HG02884 (cell line): ENCODE results near the gene C2.

Experiments used
- ATAC-seq: cut with Tn5 transposase; IDR thresholded peaks from one replicate; pipeline ENCODE4 v1.9.1; 2021; ENCODE audit warnings: mild to moderate bottlenecking, moderate library complexity; ENCODE audit not compliant: unreplicated experiment

C2 gene

DNA sequence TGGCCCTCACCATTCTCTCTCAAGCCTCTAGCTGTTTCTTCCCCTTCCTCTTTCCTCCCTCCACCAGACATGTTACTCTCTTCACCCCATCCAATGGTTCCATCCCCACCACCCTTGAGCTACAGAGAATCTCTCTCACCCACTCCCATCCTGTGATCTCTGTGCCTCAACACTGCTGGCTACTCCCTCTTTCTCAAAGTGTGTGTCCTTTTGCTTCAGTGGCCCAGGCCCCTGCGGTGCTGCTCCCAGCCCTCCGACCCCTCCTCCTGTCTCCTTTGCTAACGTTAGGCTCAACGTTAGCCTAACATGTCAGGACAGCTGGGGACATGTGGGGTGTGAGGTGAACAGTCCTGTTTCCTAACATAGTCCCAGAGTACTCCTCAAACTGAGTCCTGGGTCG lies 25.4 kb downstream of the C2 start:
- no peak for ATAC-seq

GRCh38 chr6:31954511-31954910 lies 27.0 kb downstream of the C2 start:
- ATAC-seq, result no peak

- ATAC-seq, result no peak
Measured at GRCh38 chr6:31956796-31957195, 29.3 kb downstream of the C2 start.

- no peak for ATAC-seq
Measured at GRCh38 chr6:31958412-31958740, 30.9 kb downstream of the C2 start.

DNA sequence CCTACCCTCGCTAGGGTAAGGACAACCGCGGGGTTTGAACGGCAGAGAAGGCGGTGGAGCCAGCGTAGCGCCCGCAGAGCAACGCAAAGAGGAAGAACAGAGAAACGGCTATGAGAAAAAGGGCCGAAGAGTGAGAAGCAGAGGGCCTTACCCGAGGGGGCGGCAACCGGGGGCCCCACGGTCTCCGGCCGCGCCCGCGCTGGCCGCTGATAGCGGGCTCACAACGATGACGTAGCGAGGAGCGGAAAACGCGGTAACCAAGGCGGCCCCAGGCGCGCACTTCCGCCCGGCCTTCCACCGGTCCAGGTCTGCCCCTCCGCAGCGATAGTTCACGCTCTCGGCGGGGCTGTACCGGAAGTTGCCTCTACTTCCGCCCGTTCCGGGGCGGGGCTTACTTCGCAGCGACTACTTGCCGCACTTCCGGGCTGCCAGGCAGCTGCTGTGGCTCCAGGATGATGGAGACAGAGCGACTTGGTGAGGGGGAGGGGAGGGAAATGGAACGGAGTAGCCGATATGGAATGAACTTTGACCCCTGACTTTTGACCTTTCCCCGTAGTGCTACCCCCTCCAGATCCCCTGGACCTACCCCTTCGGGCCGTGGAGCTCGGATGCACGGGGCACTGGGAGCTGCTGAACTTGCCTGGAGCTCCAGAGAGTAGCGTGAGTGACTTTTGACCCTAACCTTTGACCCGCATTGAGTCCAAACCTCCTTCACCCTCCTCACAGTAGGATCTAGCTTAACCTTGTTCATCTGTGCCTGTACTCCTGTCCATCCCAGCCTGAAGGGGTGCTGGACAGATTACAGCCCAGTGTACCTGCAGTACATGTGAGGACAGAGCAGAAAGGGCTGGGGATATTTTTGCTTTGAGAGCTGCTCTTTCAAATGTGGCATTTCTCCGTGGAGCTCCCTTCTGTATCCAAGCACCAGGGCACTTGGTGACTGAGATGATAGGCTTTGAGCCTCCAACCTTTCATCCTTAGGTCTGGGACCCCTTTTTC lies 31.5 kb downstream of the C2 start, which contains the start of the genes NELFE and SKIC2:
Gene NELFE (minus strand): TSS at position 231 of the 999 bp plus-strand sequence. CDS start 525 bp downstream, outside the sequence.
Gene SKIC2 (plus strand): TSS at position 435 of the 999 bp plus-strand sequence. CDS start 18 bp downstream, at position 453.
- ATAC-seq, result peak; percentile 98

DNA sequence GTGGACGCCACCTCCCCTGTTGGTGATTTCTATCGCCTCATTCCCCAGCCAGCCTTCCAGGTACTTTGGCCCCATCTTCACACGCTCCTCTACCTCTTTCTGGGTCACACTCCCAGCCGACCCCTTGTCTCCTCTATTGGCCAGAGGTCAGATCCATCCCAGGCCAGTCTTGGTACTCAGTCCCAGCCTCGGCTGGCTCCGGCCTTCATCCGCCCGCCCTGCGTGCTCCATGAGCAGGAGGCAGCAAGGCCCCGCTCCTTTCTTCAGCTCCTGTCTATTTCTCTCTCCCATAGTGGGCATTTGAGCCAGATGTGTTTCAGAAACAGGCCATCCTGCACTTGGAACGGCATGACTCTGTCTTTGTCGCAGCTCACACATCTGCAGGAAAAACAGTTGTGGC lies 34.1 kb downstream of the C2 start:
- no peak for ATAC-seq

DNA sequence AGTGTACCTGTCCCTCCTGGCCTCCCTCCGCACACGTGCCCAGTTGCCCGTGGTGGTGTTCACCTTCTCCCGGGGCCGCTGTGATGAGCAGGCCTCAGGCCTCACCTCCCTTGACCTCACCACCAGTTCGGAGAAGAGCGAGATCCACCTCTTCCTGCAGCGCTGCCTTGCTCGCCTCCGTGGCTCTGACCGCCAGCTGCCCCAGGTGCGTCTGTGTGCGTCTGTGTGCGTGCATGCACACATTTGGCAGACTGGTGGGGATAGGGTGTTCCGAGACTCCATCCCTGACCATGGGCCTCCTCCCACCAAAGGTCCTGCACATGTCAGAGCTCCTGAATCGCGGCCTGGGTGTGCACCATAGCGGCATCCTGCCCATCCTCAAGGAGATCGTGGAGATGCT lies 36.4 kb downstream of the C2 start:
- ATAC-seq, result no peak

DNA sequence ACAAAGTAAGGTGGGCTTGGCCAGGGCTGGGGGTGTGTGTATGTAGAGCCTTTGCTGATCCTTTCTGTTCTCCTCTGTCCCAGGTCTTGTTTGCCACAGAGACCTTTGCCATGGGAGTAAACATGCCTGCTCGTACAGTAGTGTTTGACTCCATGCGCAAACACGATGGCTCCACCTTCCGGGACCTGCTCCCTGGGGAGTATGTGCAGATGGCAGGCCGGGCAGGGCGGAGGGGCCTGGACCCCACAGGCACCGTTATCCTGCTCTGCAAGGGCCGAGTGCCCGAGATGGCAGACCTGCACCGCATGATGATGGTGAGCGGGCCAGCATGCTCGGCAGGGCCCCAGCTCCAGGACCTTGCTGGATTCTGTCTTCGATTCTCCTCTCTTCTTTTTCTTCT lies 38.2 kb downstream of the C2 start:
- ATAC-seq, result no peak

DNA sequence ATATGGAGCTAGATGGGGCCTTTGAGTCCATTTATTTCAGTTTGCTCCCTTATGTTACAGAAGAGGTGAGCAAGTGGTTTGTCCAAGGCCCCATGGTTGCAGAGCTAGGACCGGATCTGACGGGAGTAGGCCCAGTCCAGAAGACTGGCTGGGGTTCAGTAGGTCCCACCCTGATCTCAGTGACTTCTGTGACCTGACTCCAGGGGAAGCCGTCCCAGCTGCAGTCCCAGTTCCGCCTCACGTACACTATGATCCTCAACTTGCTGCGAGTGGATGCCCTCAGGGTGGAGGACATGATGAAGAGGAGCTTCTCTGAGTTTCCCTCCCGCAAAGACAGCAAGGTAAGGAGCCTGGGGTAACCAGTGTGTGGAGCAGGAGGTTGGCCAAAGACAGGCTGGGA lies 39.0 kb downstream of the C2 start:
- no peak for ATAC-seq

DNA sequence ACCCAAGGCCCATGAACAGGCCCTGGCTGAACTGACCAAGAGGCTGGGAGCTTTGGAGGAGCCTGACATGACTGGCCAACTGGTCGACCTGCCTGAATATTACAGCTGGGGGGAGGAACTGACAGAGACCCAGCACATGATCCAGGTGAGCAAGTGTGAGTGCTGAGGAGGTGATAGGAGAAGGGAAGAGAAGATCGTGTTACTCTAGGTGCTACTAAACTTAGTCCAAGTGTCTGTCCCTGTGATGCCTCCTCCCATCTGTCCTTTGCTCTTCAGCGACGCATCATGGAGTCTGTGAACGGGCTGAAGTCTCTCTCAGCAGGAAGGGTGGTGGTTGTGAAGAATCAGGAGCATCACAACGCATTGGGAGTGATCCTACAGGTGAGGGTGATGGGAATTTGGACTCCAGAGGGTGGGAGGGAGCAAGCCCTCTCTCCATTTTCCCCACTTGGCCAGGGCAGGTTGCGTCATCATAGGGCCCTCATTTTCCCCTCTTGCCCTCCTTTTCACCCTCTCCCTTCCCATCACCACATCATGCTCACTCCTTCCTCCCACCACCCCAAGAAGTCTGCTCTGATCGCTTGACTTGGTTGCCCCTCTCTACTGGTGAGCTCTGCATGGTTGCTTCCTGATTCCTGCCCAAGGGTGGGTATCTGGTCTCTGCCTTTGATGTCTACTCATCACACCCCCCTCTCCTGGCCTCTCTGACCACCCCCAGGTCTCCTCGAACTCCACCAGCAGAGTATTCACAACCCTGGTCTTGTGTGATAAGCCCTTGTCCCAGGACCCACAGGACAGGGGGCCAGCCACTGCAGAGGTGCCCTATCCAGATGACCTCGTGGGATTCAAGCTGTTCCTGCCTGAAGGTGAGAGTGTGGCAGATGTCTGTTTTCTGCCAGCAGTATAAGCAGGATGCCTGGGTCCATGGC lies 39.7 kb downstream of the C2 start:
- ATAC-seq, result no peak

- no peak for ATAC-seq
Measured at GRCh38 chr6:31967926-31968320, 40.4 kb downstream of the C2 start.

- no peak for ATAC-seq
Measured at GRCh38 chr6:31968326-31968725, 40.8 kb downstream of the C2 start.

DNA sequence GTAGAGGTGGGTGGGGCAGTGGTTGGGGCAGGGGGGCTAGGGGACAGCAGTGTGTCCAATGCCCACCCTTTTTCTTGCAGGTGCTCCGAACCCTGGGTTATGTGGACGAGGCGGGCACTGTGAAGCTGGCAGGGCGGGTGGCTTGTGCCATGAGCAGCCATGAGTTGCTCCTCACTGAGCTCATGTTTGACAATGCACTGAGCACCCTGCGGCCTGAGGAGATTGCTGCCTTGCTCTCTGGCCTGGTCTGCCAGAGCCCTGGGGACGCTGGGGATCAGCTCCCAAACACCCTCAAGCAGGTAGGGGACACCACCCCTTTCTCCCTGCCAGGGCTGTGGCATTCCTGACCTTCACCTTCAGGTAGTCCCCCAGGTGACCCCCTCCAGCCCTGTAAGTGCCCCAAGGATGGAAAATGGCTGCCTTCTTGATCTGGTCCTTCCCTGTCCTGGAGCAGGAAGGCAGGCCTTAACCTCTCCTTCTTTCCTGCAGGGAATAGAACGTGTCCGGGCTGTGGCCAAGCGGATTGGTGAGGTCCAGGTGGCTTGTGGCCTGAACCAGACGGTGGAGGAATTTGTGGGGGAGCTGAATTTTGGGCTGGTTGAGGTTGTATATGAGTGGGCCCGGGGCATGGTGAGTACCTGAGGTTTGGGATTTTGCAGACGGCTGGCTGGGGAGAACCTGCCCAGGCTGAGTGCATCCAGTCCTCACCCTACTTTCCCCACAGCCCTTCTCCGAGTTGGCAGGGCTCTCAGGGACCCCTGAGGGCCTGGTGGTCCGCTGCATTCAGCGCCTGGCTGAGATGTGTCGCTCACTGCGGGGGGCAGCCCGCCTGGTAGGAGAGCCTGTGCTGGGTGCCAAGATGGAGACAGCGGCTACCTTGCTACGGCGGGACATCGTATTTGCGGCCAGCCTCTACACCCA lies 41.5 kb downstream of the C2 start:
- ATAC-seq, result no peak

- no peak for ATAC-seq
Measured at GRCh38 chr6:31969712-31970603, 42.4 kb downstream of the C2 start.

GRCh38 chr6:31970604-31971271 lies 43.2 kb downstream of the C2 start:
- ATAC-seq, result no peak

GRCh38 chr6:31971279-31971992 lies 43.9 kb downstream of the C2 start:
- ATAC-seq, result no peak

GRCh38 chr6:31971993-31972708 lies 44.6 kb downstream of the C2 start, which contains the start of gene DXO:
DXO (minus strand) TSS chr6:31972138; CDS start chr6:31971675, 463 bp downstream.
- ATAC-seq, result peak; percentile 87
